GM21381 (cell line): ENCODE data around the gene PPP4R2.

Source experiments
- ATAC-seq: cut with Tn5 transposase; IDR thresholded peaks from one replicate; pipeline ENCODE4 v1.9.1; 2021; ENCODE audit warnings: mild to moderate bottlenecking, moderate library complexity; ENCODE audit not compliant: unreplicated experiment

Gene PPP4R2

GRCh38 chr3:73107676-73108187 lies 111.1 kb downstream of the PPP4R2 start:
- ATAC-seq: no peak

- no peak for ATAC-seq
Observed at GRCh38 chr3:73108750-73109149, 112.1 kb downstream of the PPP4R2 start.

GRCh38 chr3:73110530-73110929 lies 113.9 kb downstream of the PPP4R2 start:
- no peak for ATAC-seq

GRCh38 chr3:73114711-73115110 lies 118.1 kb downstream of the PPP4R2 start:
- ATAC-seq: no peak

- no peak for ATAC-seq
Observed at GRCh38 chr3:73115806-73116205, 119.2 kb downstream of the PPP4R2 start.
